WTC11 (cell line): ENCODE measurements around the gene ATP6V0E1. TPM values are rescaled to one million over a fixed set of nuclear protein-coding genes. Genes with fewer than 3 reads are reported as not detected.

Experiments used
- ATAC-seq: fragments of 200-7000 bp; cut with Tn5 transposase; 2 replicates; pipeline ENCODE4 v1.10.0; 2021; ENCODE audit warnings: mild to moderate bottlenecking, moderate library complexity
- CTCF ChIA-PET: fragments of 300-600 bp; sonication (Branson Sonifier 250); formaldehyde crosslinking; loops from one replicate; lab custom pipeline; 2021; ENCODE audit warnings: antibody characterized with exemption; lab: Charles Lee
- POLR2A ChIA-PET: fragments of 350-600 bp; sonication (Branson Sonifier 250); formaldehyde crosslinking; loops from one replicate; lab custom pipeline; 2021; ENCODE audit warnings: antibody characterized with exemption; lab: Charles Lee
- DNase-seq: peaks from one replicate; pipeline ENCODE4 v3.0.0; 2021; ENCODE audit warnings: low spot score
- H3K27ac Mint-ChIP-seq: 2 replicates; pipeline ENCODE4 v1.8.0; 2021; ENCODE audit warnings: mixed read lengths
- H3K27me3 Mint-ChIP-seq: 2 replicates; pipeline ENCODE4 v1.8.0; 2021; ENCODE audit warnings: low read depth, mild to moderate bottlenecking, moderate library complexity, mixed read lengths
- H3K36me3 Mint-ChIP-seq: 2 replicates; pipeline ENCODE4 v1.8.0; 2021; ENCODE audit warnings: mixed read lengths
- H3K4me1 Mint-ChIP-seq: 2 replicates; pipeline ENCODE4 v1.8.0; 2022; ENCODE audit warnings: mixed read lengths
- H3K4me3 Mint-ChIP-seq: 2 replicates; pipeline ENCODE4 v1.8.0; 2021; ENCODE audit warnings: mild to moderate bottlenecking, moderate library complexity, mixed read lengths
- H3K9me3 Mint-ChIP-seq: 2 replicates; pipeline ENCODE4 v1.8.0; 2021; ENCODE audit warnings: mixed read lengths
- AFF4 ChIP-seq: sonication (generic); formaldehyde crosslinking; IDR thresholded peaks from 2 replicates; pipeline ENCODE4 v1.8.1; 2023; ENCODE audit warnings: mild to moderate bottlenecking, missing genetic modification reagents, borderline replicate concordance
- CBFB ChIP-seq: sonication (generic); formaldehyde crosslinking; IDR thresholded peaks from 2 replicates; pipeline ENCODE4 v1.8.1; 2022; ENCODE audit warnings: mild to moderate bottlenecking, low read depth, missing genetic modification reagents
- ESRRA ChIP-seq: sonication (generic); formaldehyde crosslinking; IDR thresholded peaks from 2 replicates; pipeline ENCODE4 v1.8.1; 2022; ENCODE audit warnings: mild to moderate bottlenecking, missing genetic modification reagents, borderline replicate concordance
- FOXJ3 ChIP-seq: sonication (generic); formaldehyde crosslinking; IDR thresholded peaks from 2 replicates; pipeline ENCODE4 v1.9.0; 2021; ENCODE audit warnings: missing genetic modification reagents, mild to moderate bottlenecking, borderline replicate concordance
- FOXK1 ChIP-seq: sonication (generic); formaldehyde crosslinking; IDR thresholded peaks from 2 replicates; pipeline ENCODE4 v1.8.0; 2022; ENCODE audit warnings: mild to moderate bottlenecking, moderate library complexity, missing genetic modification reagents
- GRHL2 ChIP-seq: fragments of 250-450 bp; sonication (Bioruptor Pico); IDR thresholded peaks from 2 replicates; pipeline ENCODE4 v1.8.0; 2022; ENCODE audit warnings: mild to moderate bottlenecking, moderate library complexity; ENCODE audit not compliant: insufficient replicate concordance, severe bottlenecking
- PRRX2 ChIP-seq: fragments of 250-450 bp; sonication (Bioruptor Pico); IDR thresholded peaks from 2 replicates; pipeline ENCODE4 v1.8.0; 2021; ENCODE audit warnings: mild to moderate bottlenecking
- SMAD4 ChIP-seq: sonication (generic); formaldehyde crosslinking; IDR thresholded peaks from 2 replicates; pipeline ENCODE4 v1.8.0; 2022; ENCODE audit warnings: mild to moderate bottlenecking, missing genetic modification reagents
- TEAD4 ChIP-seq: sonication (generic); formaldehyde crosslinking; IDR thresholded peaks from 2 replicates; pipeline ENCODE4 v1.8.0; 2022; ENCODE audit warnings: mild to moderate bottlenecking, missing genetic modification reagents
- ZNF281 ChIP-seq: sonication (generic); formaldehyde crosslinking; IDR thresholded peaks from 2 replicates; pipeline ENCODE4 v1.8.0; 2023; ENCODE audit warnings: mild to moderate bottlenecking, missing genetic modification reagents
- ZNF423 ChIP-seq: fragments of 250-450 bp; sonication (Bioruptor Pico); IDR thresholded peaks from 2 replicates; pipeline ENCODE4 v2.1.2; 2022; ENCODE audit warnings: mild to moderate bottlenecking, moderate library complexity
- total RNA-seq: library from RNA; stranded (reverse); gene quantifications from 3 replicates; pipeline ENCODE4 v1.2.3, GENCODE V29; 2021
- TF ChIP-seq, protein P1 (sequence below): fragments of 250-450 bp; sonication (Bioruptor Pico); conservative IDR thresholded peaks from 2 replicates; pipeline ENCODE4 v1.9.0; 2021; ENCODE audit warnings: mild to moderate bottlenecking
- TF ChIP-seq, protein P2 (sequence below): sonication (generic); formaldehyde crosslinking; IDR thresholded peaks from 2 replicates; pipeline ENCODE4 v1.8.0; 2022; ENCODE audit warnings: mild to moderate bottlenecking, missing genetic modification reagents
- TF ChIP-seq, protein P3 (sequence below): fragments of 250-450 bp; sonication (Bioruptor Pico); IDR thresholded peaks from 2 replicates; pipeline ENCODE4 v1.9.0; 2021; ENCODE audit warnings: moderate library complexity, mild to moderate bottlenecking, inconsistent platforms, borderline replicate concordance
- TF ChIP-seq, protein P4 (sequence below): sonication (generic); formaldehyde crosslinking; conservative IDR thresholded peaks from 2 replicates; pipeline ENCODE4 v1.8.1; 2023; ENCODE audit warnings: mild to moderate bottlenecking, low read depth, missing genetic modification reagents, moderate library complexity
- TF ChIP-seq, protein P5 (sequence below): sonication (generic); formaldehyde crosslinking; IDR thresholded peaks from 2 replicates; pipeline ENCODE4 v1.8.0; 2022; ENCODE audit warnings: mild to moderate bottlenecking, missing genetic modification reagents

Gene ATP6V0E1
- total RNA-seq, 1 experiment from 2014 or later: 80.9 TPM

GRCh38 chr5:172994405-172994804 lies 10.8 kb downstream of the ATP6V0E1 start:
- H3K9me3 Mint-ChIP-seq: no peaks in the 10 kb centered on the region
- POLR2A ChIA-PET: no interaction called here

DNA sequence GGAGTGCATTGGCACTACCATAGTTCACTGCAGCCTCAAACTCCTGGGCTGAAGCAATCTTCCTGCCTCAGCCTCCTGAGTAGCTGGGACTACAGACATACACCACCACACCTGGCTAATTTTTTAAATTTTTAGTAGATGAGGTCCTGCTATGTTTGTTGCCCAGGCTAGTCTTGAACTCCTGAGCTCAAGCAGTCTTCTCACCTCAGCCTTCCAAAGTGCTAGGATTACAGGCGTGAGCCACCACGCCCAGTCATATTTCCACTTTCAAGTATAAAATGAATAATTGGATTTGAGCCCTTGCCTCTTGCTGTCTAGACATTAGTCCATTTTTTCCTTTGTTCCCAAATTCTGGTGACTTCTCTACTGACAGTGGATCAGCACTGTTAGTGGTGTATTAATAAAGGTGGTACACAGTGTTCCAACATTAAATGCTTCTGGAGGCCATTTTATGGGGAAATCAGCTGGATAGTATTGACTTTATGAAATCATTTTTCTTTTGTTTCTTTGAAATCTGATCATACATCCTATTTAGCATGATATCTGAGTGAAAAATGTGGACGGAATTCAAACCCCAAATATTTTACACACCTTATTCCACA lies 15.9 kb downstream of the ATP6V0E1 start:
- Mint-ChIP-seq H3K27ac (no peak overlapping the region), H3K4me3 (no peak overlapping the region), H3K4me1 (peaks cover 11% of the 10 kb centered on the region), H3K36me3 (peaks cover 22% of the 10 kb centered on the region), H3K9me3 (no peaks in the 10 kb centered on the region), H3K27me3 (no peaks in the 10 kb centered on the region)
- ChIA-PET POLR2A (no interaction called here), CTCF (interaction anchor here (1.4 kb wide), 1 partner anchor 11 kb away, joined by 3 read pairs; no protein-coding TSS in a partner anchor)
- DNase-seq: no peak
- ATAC-seq: no peak
- no peak for TF ChIP-seq AFF4 (CRISPR knock-in tag)
- TF ChIP-seq GRHL2: no peak
- no peak for TF ChIP-seq PRRX2
- TF ChIP-seq, protein P1, sequence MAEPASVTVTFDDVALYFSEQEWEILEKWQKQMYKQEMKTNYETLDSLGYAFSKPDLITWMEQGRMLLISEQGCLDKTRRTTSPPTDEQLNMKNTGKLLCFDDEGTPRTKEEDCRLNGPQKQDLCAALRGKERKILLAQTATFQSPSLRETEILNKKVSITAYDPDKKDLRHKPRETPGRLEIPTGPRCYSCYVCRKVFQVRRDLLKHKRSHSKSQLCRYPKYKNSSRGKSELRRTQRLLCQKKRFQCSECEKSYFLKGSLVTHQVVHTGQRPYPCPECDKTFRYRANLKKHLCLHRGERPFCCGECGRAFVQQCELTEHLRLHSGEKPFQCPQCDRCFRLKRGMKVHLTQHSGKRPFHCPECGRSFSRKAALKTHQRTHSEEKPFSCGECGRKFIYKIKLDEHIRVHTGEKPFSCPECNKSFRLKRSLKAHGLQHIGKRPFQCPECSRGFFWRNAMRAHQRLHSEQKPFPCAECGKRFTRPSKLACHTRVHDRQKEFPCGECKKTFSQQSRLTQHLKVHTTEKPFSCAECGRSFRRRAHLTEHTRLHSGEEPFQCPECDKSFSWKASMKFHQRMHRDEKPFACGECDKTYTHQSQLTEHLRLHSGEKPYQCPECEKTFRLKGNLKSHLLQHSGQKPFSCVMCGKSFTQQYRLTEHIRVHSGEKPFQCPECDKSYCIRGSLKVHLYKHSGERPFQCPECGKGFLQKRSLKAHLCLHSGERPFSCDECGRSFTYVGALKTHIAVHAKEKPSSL (CRISPR knock-in tag): no peak
- TF ChIP-seq FOXJ3 (CRISPR knock-in tag): no peak

More at GRCh38 chr5:172994405-172994804, 10.8 kb downstream of the ATP6V0E1 start:
- ATAC-seq: no peak
- no peak for TF ChIP-seq ESRRA
- no peak for TF ChIP-seq ZNF281 (CRISPR knock-in tag)
- no peak for TF ChIP-seq TEAD4 (CRISPR knock-in tag)
- TF ChIP-seq SMAD4 (CRISPR knock-in tag): no peak
- TF ChIP-seq FOXK1 (CRISPR knock-in tag): no peak
- TF ChIP-seq CBFB: no peak
- TF ChIP-seq, protein P2, sequence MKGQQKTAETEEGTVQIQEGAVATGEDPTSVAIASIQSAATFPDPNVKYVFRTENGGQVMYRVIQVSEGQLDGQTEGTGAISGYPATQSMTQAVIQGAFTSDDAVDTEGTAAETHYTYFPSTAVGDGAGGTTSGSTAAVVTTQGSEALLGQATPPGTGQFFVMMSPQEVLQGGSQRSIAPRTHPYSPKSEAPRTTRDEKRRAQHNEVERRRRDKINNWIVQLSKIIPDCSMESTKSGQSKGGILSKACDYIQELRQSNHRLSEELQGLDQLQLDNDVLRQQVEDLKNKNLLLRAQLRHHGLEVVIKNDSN (CRISPR knock-in tag): no peak
- TF ChIP-seq, protein P3, sequence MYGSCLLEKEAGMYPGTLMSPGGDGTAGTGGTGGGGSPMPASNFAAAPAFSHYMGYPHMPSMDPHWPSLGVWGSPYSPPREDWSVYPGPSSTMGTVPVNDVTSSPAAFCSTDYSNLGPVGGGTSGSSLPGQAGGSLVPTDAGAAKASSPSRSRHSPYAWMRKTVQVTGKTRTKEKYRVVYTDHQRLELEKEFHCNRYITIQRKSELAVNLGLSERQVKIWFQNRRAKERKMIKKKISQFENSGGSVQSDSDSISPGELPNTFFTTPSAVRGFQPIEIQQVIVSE: no peak
- TF ChIP-seq, protein P4, sequence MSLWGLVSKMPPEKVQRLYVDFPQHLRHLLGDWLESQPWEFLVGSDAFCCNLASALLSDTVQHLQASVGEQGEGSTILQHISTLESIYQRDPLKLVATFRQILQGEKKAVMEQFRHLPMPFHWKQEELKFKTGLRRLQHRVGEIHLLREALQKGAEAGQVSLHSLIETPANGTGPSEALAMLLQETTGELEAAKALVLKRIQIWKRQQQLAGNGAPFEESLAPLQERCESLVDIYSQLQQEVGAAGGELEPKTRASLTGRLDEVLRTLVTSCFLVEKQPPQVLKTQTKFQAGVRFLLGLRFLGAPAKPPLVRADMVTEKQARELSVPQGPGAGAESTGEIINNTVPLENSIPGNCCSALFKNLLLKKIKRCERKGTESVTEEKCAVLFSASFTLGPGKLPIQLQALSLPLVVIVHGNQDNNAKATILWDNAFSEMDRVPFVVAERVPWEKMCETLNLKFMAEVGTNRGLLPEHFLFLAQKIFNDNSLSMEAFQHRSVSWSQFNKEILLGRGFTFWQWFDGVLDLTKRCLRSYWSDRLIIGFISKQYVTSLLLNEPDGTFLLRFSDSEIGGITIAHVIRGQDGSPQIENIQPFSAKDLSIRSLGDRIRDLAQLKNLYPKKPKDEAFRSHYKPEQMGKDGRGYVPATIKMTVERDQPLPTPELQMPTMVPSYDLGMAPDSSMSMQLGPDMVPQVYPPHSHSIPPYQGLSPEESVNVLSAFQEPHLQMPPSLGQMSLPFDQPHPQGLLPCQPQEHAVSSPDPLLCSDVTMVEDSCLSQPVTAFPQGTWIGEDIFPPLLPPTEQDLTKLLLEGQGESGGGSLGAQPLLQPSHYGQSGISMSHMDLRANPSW (CRISPR knock-in tag): no peak
- TF ChIP-seq, protein P5, sequence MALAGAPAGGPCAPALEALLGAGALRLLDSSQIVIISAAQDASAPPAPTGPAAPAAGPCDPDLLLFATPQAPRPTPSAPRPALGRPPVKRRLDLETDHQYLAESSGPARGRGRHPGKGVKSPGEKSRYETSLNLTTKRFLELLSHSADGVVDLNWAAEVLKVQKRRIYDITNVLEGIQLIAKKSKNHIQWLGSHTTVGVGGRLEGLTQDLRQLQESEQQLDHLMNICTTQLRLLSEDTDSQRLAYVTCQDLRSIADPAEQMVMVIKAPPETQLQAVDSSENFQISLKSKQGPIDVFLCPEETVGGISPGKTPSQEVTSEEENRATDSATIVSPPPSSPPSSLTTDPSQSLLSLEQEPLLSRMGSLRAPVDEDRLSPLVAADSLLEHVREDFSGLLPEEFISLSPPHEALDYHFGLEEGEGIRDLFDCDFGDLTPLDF: no peak
- TF ChIP-seq ZNF423 (CRISPR knock-in tag): no peak
- peaks cover 33% of the 10 kb centered on the region for H3K36me3 Mint-ChIP-seq
- H3K4me1 Mint-ChIP-seq: no peaks in the 10 kb centered on the region
- no peak overlapping the region for H3K4me3 Mint-ChIP-seq
- DNase-seq: no peak
- no peak overlapping the region for H3K27ac Mint-ChIP-seq
- CTCF ChIA-PET: interaction anchor here (1.1 kb wide), 1 partner anchor 150 kb away, joined by 4 read pairs; the partner anchor contains the start of gene BNIP1
- H3K27me3 Mint-ChIP-seq: no peaks in the 10 kb centered on the region
